K562 treated with DMSO at 1 percent for 24 hours (cell line): ENCODE measurements around the gene CTDSPL. TPM values are rescaled to one million over a fixed set of nuclear protein-coding genes. Genes with fewer than 3 reads are reported as not detected.

Experiments used
- total RNA-seq: library from RNA; unstranded; fragments of 300-600 nt; gene quantifications from 2 replicates; pipeline ENCODE4 v1.2.3, GENCODE V29; 2022; ENCODE audit warnings: low read depth; ENCODE audit not compliant: insufficient read depth

CTDSPL gene
- 9.0 and 10.2 TPM in 2 replicates for total RNA-seq

DNA sequence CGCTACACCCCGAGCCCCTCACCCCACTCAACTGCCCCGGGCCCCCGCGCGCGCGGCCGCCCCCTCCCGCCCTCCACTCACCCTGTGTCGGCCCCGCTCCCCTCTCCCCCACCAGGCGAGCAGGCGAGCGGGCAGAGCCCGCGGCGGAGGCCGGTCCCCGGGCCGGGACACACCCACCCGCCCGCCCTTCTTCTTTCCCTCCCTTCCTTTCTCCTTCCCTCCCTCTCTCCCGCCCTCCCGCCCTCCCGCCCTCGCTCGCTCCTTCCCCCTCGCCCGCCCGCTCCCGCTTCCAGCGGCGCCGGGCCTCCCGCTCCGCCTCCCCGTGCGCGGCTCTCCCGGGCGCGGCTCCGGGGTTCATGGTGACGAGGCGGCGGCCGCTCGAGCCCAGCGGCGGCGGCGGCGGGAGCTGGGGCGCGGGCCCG, at the start of gene CTDSPL:
TSS of gene CTDSPL (plus strand) at position 261 of the 422 bp plus-strand sequence. CDS start 320 bp downstream, outside the sequence.

GRCh38 chr3:37990527-37990926, 128.8 kb downstream of the CTDSPL start, which contains the start of gene VILL:
Gene VILL (plus strand): TSS chr3:37990786. CDS start chr3:37993673, 2,887 bp downstream.

GRCh38 chr3:38029400-38030125, 167.9 kb downstream of the CTDSPL start, which contains the start of gene PLCD1:
Gene PLCD1 (minus strand): TSS chr3:38029642. CDS start chr3:38029539, 103 bp downstream.

Other genes starting within 250 kb of the CTDSPL start
- 10.0 and 15.2 TPM in 2 replicates for gene VILL, start 128.9 kb downstream of the CTDSPL start, total RNA-seq
- gene PLCD1, start 167.8 kb downstream of the CTDSPL start, total RNA-seq: 28.1 and 32.5 TPM in 2 replicates
- gene DLEC1, start 177.3 kb downstream of the CTDSPL start, total RNA-seq: 0.17 TPM in 1 of 2 replicates, not detected in the other